Measurements from ENCODE around the gene RAPGEFL1. TPM values are rescaled to one million over a fixed set of nuclear protein-coding genes. Genes with fewer than 3 reads are reported as not detected.

The RAPGEFL1 gene
- total and polyA plus RNA-seq, 7 donors = 0.99 to 85.0 (median 4.3) TPM

GRCh38 chr17:40175928-40176753 is 1.1 kb upstream of the RAPGEFL1 start:
- no peak overlapping the region for H3K4me3 ChIP-seq
- no peaks in the 10 kb centered on the region for H3K27me3 ChIP-seq
- peaks cover 6 to 52% (median 13%) of the 10 kb centered on the region in 4 donors for H3K36me3 ChIP-seq
- no peak for TF ChIP-seq POLR2AphosphoS5 (IDR thresholded peaks at IDR 0.05)
- TF ChIP-seq EP300 (IDR thresholded peaks at IDR 0.05) = no peak
- TF ChIP-seq POLR2A (IDR thresholded peaks at IDR 0.05) = peak in 1 of 2 donors; percentile 48
- 28 to 78% methylated on average over 7 of the region's 7 CpGs for WGBS, 2 donors
- intact Hi-C loops (cut with DNase I) = loop anchor here (5.0 kb wide), 1 partner anchor 34 kb away; the partner anchor contains the start of gene CASC3
- no peak for DNase-seq
- H3K27ac ChIP-seq = no peak overlapping the region
- H3K9me3 ChIP-seq = no peaks in the 10 kb centered on the region
- peaks cover 0 to 20% (median 18%) of the 10 kb centered on the region in 4 donors for H3K4me1 ChIP-seq

- intact Hi-C loops (cut with DNase I) = loop anchor here (5.0 kb wide), 1 partner anchor 34 kb away; the partner anchor contains the start of gene CASC3
- Histone ChIP-seq H3K9me3 (no peaks in the 10 kb centered on the region), H3K36me3 (peaks cover 0 to 46% (median 7%) of the 10 kb centered on the region in 4 donors), H3K4me3 (no peak overlapping the region), H3K4me1 (peaks cover 0 to 20% (median 18%) of the 10 kb centered on the region in 4 donors), H3K27me3 (no peaks in the 10 kb centered on the region), H3K27ac (no peak overlapping the region)
- peak in 1 of 2 donors; percentile 5 for TF ChIP-seq POLR2A (IDR thresholded peaks at IDR 0.05)
- no peak for TF ChIP-seq EP300 (IDR thresholded peaks at IDR 0.05)
- no peak for DNase-seq
- 25 to 74% methylated on average over 2 of the region's 2 CpGs for whole genome bisulfite sequencing, 2 donors
Observed at GRCh38 chr17:40176754-40177110, 538 bp upstream of the RAPGEFL1 start.

GRCh38 chr17:40178021-40178601 is 841 bp downstream of the RAPGEFL1 start:
- TF ChIP-seq POLR2AphosphoS5 (IDR thresholded peaks at IDR 0.05) (no peak), POLR2A (IDR thresholded peaks at IDR 0.05) (no peak), EP300 (IDR thresholded peaks at IDR 0.05) (no peak), CTCF (IDR thresholded peaks at IDR 0.05) (no peak)
- H3K4me3 ChIP-seq = peak overlapping the region; percentile 34 to 57 (median 50)
- no peaks in the 10 kb centered on the region for H3K9me3 ChIP-seq
- peak overlapping the region in 1 of 4 donors; percentile 43 for H3K27ac ChIP-seq
- intact Hi-C loops (cut with DNase I) = loop anchor here (5.0 kb wide), 1 partner anchor 36 kb away; the partner anchor contains the start of gene CASC3
- no peak for DNase-seq
- peaks cover 0 to 32% (median 0%) of the 10 kb centered on the region in 4 donors for H3K36me3 ChIP-seq
- peaks cover 0 to 20% (median 18%) of the 10 kb centered on the region in 4 donors for H3K4me1 ChIP-seq
- WGBS, 2 donors = 10 to 30% methylated on average over 46 of the region's 46 CpGs
- no peaks in the 10 kb centered on the region for H3K27me3 ChIP-seq

GRCh38 chr17:40178660-40179059 is 1.4 kb downstream of the RAPGEFL1 start:
- Histone ChIP-seq H3K4me3 (no peak overlapping the region), H3K9me3 (no peaks in the 10 kb centered on the region), H3K27me3 (no peaks in the 10 kb centered on the region), H3K27ac (peak overlapping the region in 1 of 4 donors; percentile 20), H3K36me3 (peaks cover 0 to 27% (median 0%) of the 10 kb centered on the region in 4 donors), H3K4me1 (peaks cover 0 to 20% (median 18%) of the 10 kb centered on the region in 4 donors)
- no peak for TF ChIP-seq POLR2AphosphoS5 (IDR thresholded peaks at IDR 0.05)
- no peak for TF ChIP-seq POLR2A (IDR thresholded peaks at IDR 0.05)
- TF ChIP-seq EP300 (IDR thresholded peaks at IDR 0.05) = no peak
- TF ChIP-seq CTCF (IDR thresholded peaks at IDR 0.05) = no peak
- WGBS, 2 donors = 23 to 71% methylated on average over 7 of the region's 7 CpGs
- intact Hi-C loops (cut with DNase I) = loop anchor here (5.0 kb wide), 1 partner anchor 36 kb away; the partner anchor contains the start of gene CASC3
- no peak for DNase-seq

GRCh38 chr17:40179923-40180659 is 2.8 kb downstream of the RAPGEFL1 start:
- Histone ChIP-seq H3K9me3 (no peaks in the 10 kb centered on the region), H3K36me3 (peaks cover 0 to 13% (median 0%) of the 10 kb centered on the region in 4 donors), H3K4me1 (peaks cover 0 to 20% (median 18%) of the 10 kb centered on the region in 4 donors), H3K27ac (peak overlapping the region in 1 of 4 donors; percentile 29), H3K4me3 (no peak overlapping the region), H3K27me3 (no peaks in the 10 kb centered on the region)
- intact Hi-C loops (cut with DNase I) = loop anchor here (5.0 kb wide), 1 partner anchor 38 kb away; the partner anchor contains the start of gene CASC3
- no peak for DNase-seq
- WGBS, 2 donors = 20 to 68% methylated on average over 6 of the region's 6 CpGs
- TF ChIP-seq POLR2A (IDR thresholded peaks at IDR 0.05) = no peak
- no peak for TF ChIP-seq CTCF (IDR thresholded peaks at IDR 0.05)
- TF ChIP-seq EP300 (IDR thresholded peaks at IDR 0.05) = no peak
- TF ChIP-seq POLR2AphosphoS5 (IDR thresholded peaks at IDR 0.05) = no peak
